Caco-2 (cell line): Measurements from ENCODE around the gene CHST14. TPM values are rescaled to one million over a fixed set of nuclear protein-coding genes. Genes with fewer than 3 reads are reported as not detected.

Source experiments
- BruUV-seq: library from RNA; stranded (reverse); fragments of 400-500 nt; replicated peaks from 2 replicates; lab custom pipeline; 2021; lab: Mats Ljungman, UMichigan
- CTCF ChIA-PET: fragments of 300-600 bp; sonication (Branson Sonifier 250); formaldehyde crosslinking; loops from one replicate; lab custom pipeline; 2022; ENCODE audit warnings: antibody characterized with exemption; lab: Charles Lee
- POLR2A ChIA-PET: fragments of 300-600 bp; sonication (Branson Sonifier 250); formaldehyde crosslinking; loops from one replicate; lab custom pipeline; 2022; ENCODE audit warnings: antibody characterized with exemption; lab: Charles Lee
- DNase-seq, 2 experiments: peaks; one replicate each; pipeline versions ENCODE4 v3.0.0 to v3.0.0-alpha.2; 2020 to 2022
- H3K27me3 ChIP-seq: replicated peaks from 2 replicates; pipeline ENCODE4 v1.6.0; 2011; ENCODE audit warnings: low read length; ENCODE audit not compliant: control insufficient read depth, insufficient read depth
- H3K36me3 ChIP-seq: 2 replicates; pipeline ENCODE4 v1.5.1; 2011; ENCODE audit warnings: low read length; ENCODE audit not compliant: control insufficient read depth, insufficient read depth
- H3K4me1 ChIP-seq: fragments of 250-450 bp; sonication (Bioruptor Pico); 2 replicates; pipeline ENCODE4 v1.5.1; 2020; ENCODE audit warnings: mild to moderate bottlenecking
- H3K4me3 ChIP-seq: 2 replicates; pipeline ENCODE4 v1.5.1; 2011; ENCODE audit warnings: low read depth, mild to moderate bottlenecking, control low read depth, low read length
- H3K9me3 ChIP-seq: fragments of 250-450 bp; sonication (Bioruptor Pico); 2 replicates; pipeline ENCODE4 v1.5.1; 2020; ENCODE audit warnings: mild to moderate bottlenecking, moderate library complexity
- H3K27ac Mint-ChIP-seq: one replicate; pipeline ENCODE4 v1.8.0; 2022; ENCODE audit warnings: mixed read lengths; ENCODE audit not compliant: unreplicated experiment
- H3K27me3 Mint-ChIP-seq: one replicate; pipeline ENCODE4 v1.8.0; 2022; ENCODE audit warnings: mixed read lengths; ENCODE audit not compliant: insufficient read depth, unreplicated experiment
- H3K36me3 Mint-ChIP-seq: one replicate; pipeline ENCODE4 v1.8.0; 2022; ENCODE audit warnings: mild to moderate bottlenecking, mixed read lengths; ENCODE audit not compliant: insufficient read depth, unreplicated experiment
- H3K4me1 Mint-ChIP-seq: one replicate; pipeline ENCODE4 v1.8.0; 2022; ENCODE audit warnings: low read depth, mixed read lengths; ENCODE audit not compliant: unreplicated experiment
- H3K4me3 Mint-ChIP-seq: one replicate; pipeline ENCODE4 v1.8.0; 2022; ENCODE audit warnings: mild to moderate bottlenecking, moderate library complexity, mixed read lengths; ENCODE audit not compliant: unreplicated experiment
- H3K9me3 Mint-ChIP-seq: one replicate; pipeline ENCODE4 v1.8.0; 2022; ENCODE audit warnings: mixed read lengths; ENCODE audit not compliant: unreplicated experiment
- intact Hi-C: fragments of 100-400 bp; cut with micrococcal nuclease; formaldehyde crosslinking; loops from one replicate; pipeline ENCODE4 v1.10.0; 2022; ENCODE audit not compliant: unreplicated experiment
- total RNA-seq: library from RNA; stranded (reverse); gene quantifications from 2 replicates; pipeline ENCODE4 v1.2.3, GENCODE V29; 2022
- TF ChIP-seq, protein P1 (sequence below), 2 experiments: fragments of 200-600 bp in 1 of 2; IDR thresholded peaks; 1 replicate in 1 of 2; 2 replicates in 1 of 2; pipeline versions ENCODE4 v1.5.1 to v1.8.0; 2011 to 2022; ENCODE audit warnings: antibody characterized with exemption in 1 of 2, control low read depth in 1 of 2, inconsistent platforms in 1 of 2, low read depth in 1 of 2, low read length in 1 of 2, mild to moderate bottlenecking in 1 of 2, moderate library complexity in 1 of 2; ENCODE audit not compliant: insufficient read depth in 1 of 2, severe bottlenecking in 1 of 2, unreplicated experiment in 1 of 2

The CHST14 gene
- total RNA-seq, 1 experiment from 2014 or later, result 19.6 TPM

DNA sequence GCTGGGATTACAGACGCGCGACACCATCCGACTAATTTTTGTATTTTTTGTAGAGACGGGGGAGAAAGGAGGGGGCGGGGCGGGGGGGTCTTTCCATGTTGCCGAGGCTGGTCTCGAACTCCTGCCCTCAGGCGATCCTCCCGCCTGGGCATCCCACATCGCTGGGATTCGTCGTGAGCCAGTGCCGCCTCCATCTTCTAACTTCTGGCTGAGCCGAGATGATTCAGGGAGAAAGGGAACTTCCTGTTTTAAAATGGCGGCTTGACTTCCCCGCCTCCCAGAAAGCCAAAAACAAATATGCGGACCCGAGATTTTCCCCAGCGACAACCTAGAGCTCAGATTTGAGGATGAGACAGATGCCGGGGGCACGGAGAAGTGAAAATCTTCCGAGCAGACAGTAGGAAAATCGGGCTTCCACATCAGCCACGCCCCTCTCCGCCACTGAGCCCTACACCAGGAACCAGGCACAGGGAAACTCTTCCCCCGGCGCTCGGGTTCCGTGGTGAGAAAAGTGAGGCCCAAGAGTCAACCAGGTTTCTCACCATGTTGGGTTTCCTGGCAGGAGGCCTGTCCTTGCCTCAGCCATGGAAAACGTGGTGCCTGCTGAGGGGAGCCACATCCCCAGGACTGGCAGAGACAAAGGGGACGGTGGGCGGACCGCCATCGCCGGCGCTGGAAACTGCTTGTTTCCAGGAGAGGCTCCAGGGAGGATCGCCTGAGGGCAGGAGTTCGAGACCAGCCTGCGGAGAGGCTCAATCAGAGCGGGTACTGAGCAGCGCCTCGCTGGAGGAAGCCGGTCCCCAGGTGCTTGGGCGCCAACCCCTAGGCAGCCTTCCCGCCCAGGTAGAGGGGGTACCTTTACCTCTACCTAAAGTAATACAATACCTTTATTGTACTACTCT lies 18.7 kb downstream of the CHST14 start:
- H3K4me1 ChIP-seq, result no peaks in the 10 kb centered on the region
- H3K27me3 ChIP-seq, result no peaks in the 10 kb centered on the region
- peaks cover 2% of the 10 kb centered on the region for H3K27me3 Mint-ChIP-seq
- DNase-seq, result no peak
- no peaks in the 10 kb centered on the region for H3K36me3 ChIP-seq
- H3K27ac Mint-ChIP-seq, result no peak overlapping the region
- H3K4me1 Mint-ChIP-seq, result no peaks in the 10 kb centered on the region
- ChIA-PET POLR2A (no interaction called here), CTCF (no interaction called here)
- no peak overlapping the region for H3K4me3 Mint-ChIP-seq
- intact Hi-C loops, result no loop called here
- H3K36me3 Mint-ChIP-seq, result no peaks in the 10 kb centered on the region
- no peaks in the 10 kb centered on the region for H3K9me3 Mint-ChIP-seq
- no peaks in the 10 kb centered on the region for H3K9me3 ChIP-seq
- no TSS peak for BruUV-seq
- H3K4me3 ChIP-seq, result no peak overlapping the region
- TF ChIP-seq, protein P1, sequence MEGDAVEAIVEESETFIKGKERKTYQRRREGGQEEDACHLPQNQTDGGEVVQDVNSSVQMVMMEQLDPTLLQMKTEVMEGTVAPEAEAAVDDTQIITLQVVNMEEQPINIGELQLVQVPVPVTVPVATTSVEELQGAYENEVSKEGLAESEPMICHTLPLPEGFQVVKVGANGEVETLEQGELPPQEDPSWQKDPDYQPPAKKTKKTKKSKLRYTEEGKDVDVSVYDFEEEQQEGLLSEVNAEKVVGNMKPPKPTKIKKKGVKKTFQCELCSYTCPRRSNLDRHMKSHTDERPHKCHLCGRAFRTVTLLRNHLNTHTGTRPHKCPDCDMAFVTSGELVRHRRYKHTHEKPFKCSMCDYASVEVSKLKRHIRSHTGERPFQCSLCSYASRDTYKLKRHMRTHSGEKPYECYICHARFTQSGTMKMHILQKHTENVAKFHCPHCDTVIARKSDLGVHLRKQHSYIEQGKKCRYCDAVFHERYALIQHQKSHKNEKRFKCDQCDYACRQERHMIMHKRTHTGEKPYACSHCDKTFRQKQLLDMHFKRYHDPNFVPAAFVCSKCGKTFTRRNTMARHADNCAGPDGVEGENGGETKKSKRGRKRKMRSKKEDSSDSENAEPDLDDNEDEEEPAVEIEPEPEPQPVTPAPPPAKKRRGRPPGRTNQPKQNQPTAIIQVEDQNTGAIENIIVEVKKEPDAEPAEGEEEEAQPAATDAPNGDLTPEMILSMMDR (IDR thresholded peaks at IDR 0.05; ENCODE audit: insufficient read depth in 1 of 2, low read depth in 1 of 2, low read length in 1 of 2, severe bottlenecking in 1 of 2, unreplicated experiment in 1 of 2), result no peak

DNA sequence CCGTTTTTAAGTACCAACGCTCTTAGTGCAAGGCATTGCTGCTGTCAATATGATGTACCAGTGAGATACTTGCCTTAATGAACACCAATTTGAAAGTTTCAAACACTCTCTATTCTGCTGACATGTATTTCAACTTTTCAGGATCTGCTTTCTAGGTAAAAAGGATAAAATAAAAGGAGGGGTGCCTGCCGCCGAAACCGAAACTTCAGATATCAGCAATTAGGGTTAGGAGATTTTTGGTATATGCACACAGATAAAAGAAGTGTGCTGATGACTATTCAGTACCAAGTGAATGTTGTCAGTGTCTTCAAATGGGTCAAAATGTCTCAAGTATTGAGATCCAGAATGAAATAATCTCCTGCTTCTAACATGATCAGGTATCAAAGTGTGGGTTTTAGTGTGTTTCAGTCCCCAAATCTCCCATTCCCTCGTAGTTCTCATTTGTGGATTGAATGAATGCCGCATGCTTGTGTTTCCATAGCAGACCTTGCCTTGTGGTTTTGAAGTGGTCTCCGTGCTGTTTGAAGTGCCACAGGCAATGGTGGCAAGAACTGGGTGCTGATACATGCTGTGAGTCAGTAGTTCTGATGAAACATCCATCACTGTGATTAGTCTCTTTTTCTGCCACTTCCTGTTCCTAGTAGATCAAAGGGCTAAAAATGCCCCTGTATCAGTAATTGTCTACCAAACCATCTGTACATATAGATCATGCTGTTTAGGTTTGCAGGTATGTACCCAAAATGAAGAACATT lies 22.5 kb downstream of the CHST14 start:
- ChIA-PET POLR2A (interaction anchor here (0.5 kb wide), 1 partner anchor 320 kb away, joined by 11 read pairs; no protein-coding TSS in a partner anchor), CTCF (no interaction called here)
- Mint-ChIP-seq H3K36me3 (no peaks in the 10 kb centered on the region), H3K4me1 (no peaks in the 10 kb centered on the region), H3K27ac (no peak overlapping the region), H3K4me3 (no peak overlapping the region), H3K9me3 (no peaks in the 10 kb centered on the region), H3K27me3 (peaks cover 11% of the 10 kb centered on the region)
- TF ChIP-seq, protein P1 (IDR thresholded peaks at IDR 0.05; ENCODE audit: insufficient read depth in 1 of 2, low read depth in 1 of 2, low read length in 1 of 2, severe bottlenecking in 1 of 2, unreplicated experiment in 1 of 2), result no peak
- no peaks in the 10 kb centered on the region for H3K9me3 ChIP-seq
- H3K27me3 ChIP-seq, result no peaks in the 10 kb centered on the region; the same call in 1 of the 2 replicates
- H3K4me1 ChIP-seq, result no peaks in the 10 kb centered on the region
- intact Hi-C loops, result no loop called here
- no peak overlapping the region for H3K4me3 ChIP-seq
- no peaks in the 10 kb centered on the region for H3K36me3 ChIP-seq
- no peak for DNase-seq
- BruUV-seq, result no TSS peak

DNA sequence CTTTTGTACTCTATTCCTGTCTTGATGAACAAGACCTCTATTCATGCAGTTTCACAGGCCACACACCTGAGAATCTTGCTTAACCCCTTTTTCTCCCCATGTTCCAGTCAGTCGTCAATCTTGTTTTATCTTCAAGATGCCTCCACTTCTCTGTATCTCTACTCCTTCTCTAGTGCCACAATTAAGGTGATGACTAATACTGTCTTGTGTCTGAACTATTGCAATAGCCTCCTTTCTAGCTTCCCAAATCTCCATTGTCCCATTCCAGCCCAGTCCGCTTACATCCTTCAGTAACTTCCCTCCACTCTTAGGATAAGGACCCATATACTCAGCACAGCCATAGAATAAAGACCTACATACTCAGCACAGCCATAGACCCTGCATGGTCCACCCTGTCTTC lies 24.7 kb downstream of the CHST14 start:
- no TSS peak for BruUV-seq
- Mint-ChIP-seq H3K36me3 (no peaks in the 10 kb centered on the region), H3K4me1 (no peaks in the 10 kb centered on the region), H3K27me3 (peaks cover 11% of the 10 kb centered on the region), H3K27ac (no peak overlapping the region), H3K4me3 (no peak overlapping the region), H3K9me3 (no peaks in the 10 kb centered on the region)
- POLR2A ChIA-PET, result no interaction called here
- H3K4me1 ChIP-seq, result no peaks in the 10 kb centered on the region
- DNase-seq, result no peak
- CTCF ChIA-PET, result interaction anchor here (1.2 kb wide), 1 partner anchor 216 kb away, joined by 3 read pairs; no protein-coding TSS in a partner anchor
- TF ChIP-seq, protein P1 (IDR thresholded peaks at IDR 0.05; ENCODE audit: insufficient read depth in 1 of 2, low read depth in 1 of 2, low read length in 1 of 2, severe bottlenecking in 1 of 2, unreplicated experiment in 1 of 2), result no peak
- H3K4me3 ChIP-seq, result no peak overlapping the region
- no peaks in the 10 kb centered on the region; the same call in 1 of the 2 replicates for H3K27me3 ChIP-seq
- no peaks in the 10 kb centered on the region for H3K36me3 ChIP-seq
- intact Hi-C loops, result no loop called here
- H3K9me3 ChIP-seq, result no peaks in the 10 kb centered on the region
